ENCODE measurements around the gene NOL6.
"Not testable (repeated sequence)": the region's sequence is repeated elsewhere in the genome, so short reads cannot be mapped to it uniquely, and the experiment has no call there.

The NOL6 gene

GRCh38 chr9:33438926-33439680 is 34.6 kb downstream of the NOL6 start:
- DNase-seq: no peak
- no peak for TF ChIP-seq GATA1 (IDR thresholded peaks at IDR 0.05; ENCODE audit: low read depth, low read length)
- TF ChIP-seq POLR2A (IDR thresholded peaks at IDR 0.05; ENCODE audit: low read length): no peak

DNA sequence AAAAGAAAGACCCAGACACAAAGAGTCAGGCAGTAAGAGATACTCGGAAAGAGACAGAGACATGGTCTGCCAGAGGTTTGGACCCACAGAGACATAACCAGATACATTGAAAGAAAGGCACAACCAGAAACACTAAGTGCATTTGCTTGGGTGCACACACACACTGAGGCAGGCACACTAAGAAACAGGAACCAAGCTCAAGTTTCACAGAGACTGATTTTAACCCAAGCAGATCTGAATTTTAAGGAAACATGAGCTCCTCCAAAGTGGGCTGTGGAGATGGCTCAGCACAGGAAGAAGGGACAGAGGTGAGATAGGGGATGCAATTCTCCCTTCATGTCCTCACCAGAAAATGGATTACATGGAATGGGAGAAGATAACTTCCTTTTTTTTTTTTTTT is 35.8 kb downstream of the NOL6 start:
- DNase-seq: no peak

GRCh38 chr9:33437205-33437604 is 36.5 kb downstream of the NOL6 start:
- DNase-seq: no peak
- TF ChIP-seq POLR2A (IDR thresholded peaks at IDR 0.05; ENCODE audit: low read length) (no peak), GATA1 (IDR thresholded peaks at IDR 0.05; ENCODE audit: low read depth, low read length) (no peak)

More for the DNA sequence above, 35.8 kb downstream of the NOL6 start:
- no peak for TF ChIP-seq GATA1 (IDR thresholded peaks at IDR 0.05; ENCODE audit: low read depth, low read length)
- no peak for TF ChIP-seq POLR2A (IDR thresholded peaks at IDR 0.05; ENCODE audit: low read length)

DNA sequence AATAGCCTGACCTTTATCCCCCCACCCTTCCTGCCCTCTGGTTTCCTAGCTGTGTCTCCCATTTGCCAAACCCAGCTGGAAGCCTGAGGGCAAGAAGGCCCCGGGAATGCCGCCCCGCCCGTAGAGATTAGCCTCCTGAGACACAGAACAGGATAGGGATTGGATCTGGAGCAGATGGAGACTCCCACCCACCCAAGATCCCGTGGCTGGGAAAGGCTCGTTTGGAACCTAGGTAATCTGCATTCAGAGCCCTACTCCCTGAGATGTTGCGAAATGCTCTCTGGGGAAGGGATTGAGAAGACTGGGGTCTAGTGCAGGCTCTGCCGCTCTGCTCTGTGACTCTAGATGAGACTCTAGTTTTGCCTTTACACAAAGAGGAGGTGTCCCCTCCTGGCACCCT is 37.3 kb downstream of the NOL6 start:
- TF ChIP-seq GATA1 (IDR thresholded peaks at IDR 0.05; ENCODE audit: low read depth, low read length) (no peak), POLR2A (IDR thresholded peaks at IDR 0.05; ENCODE audit: low read length) (no peak)
- no peak for DNase-seq

GRCh38 chr9:33435821-33436277 is 37.9 kb downstream of the NOL6 start:
- DNase-seq: no peak
- TF ChIP-seq POLR2A (IDR thresholded peaks at IDR 0.05; ENCODE audit: low read length) (no peak), GATA1 (IDR thresholded peaks at IDR 0.05; ENCODE audit: low read depth, low read length) (no peak)

- DNase-seq: no peak
- TF ChIP-seq POLR2A (IDR thresholded peaks at IDR 0.05; ENCODE audit: low read length) (no peak), GATA1 (IDR thresholded peaks at IDR 0.05; ENCODE audit: low read depth, low read length) (no peak)
Observed at GRCh38 chr9:33434317-33435105, 39.2 kb downstream of the NOL6 start.

DNA sequence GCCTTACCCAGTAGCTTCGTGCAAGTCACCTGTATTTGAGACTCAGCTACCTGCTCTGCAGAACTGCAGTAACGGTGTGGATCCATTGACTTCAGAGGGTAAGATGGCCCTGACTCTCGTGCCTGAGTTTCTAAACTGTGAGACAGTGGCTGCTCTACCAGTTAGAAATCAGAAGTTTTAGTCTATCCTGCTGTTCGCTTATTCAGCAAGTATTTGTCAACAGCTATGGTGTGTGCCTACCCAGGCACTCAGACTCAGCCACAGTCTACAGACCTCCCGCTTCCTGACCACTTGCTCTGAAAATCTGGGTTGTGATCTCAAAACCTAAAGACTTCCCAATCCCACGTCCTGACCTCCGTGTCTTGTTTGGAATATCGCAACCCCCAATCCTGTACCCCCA is 39.9 kb downstream of the NOL6 start:
- TF ChIP-seq GATA1 (IDR thresholded peaks at IDR 0.05; ENCODE audit: low read depth, low read length) (no peak), POLR2A (IDR thresholded peaks at IDR 0.05; ENCODE audit: low read length) (no peak)
- no peak for DNase-seq

DNA sequence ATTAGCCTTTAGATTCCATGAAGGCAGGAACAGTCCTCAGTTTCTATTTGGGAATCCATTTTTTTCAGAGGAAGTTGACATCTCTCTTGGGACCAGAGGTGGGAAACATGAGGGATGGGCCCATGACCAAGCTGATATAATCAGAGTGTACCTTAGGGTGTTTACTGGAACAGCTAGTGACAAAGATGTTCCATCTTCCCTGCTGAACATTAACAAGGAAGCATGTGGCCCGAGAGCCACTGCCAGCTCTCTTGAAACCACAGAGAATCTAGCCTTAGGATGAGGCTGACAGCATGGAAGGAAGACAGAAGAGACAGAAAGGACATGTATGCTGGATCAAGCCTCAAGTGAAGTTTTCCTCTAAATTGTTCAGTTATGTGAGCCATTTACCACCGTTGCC is 42.3 kb downstream of the NOL6 start:
- TF ChIP-seq GATA1 (IDR thresholded peaks at IDR 0.05; ENCODE audit: low read depth, low read length): no peak
- no peak for TF ChIP-seq POLR2A (IDR thresholded peaks at IDR 0.05; ENCODE audit: low read length)
- no peak for DNase-seq

GRCh38 chr9:33430942-33431341 is 42.8 kb downstream of the NOL6 start:
- TF ChIP-seq POLR2A (IDR thresholded peaks at IDR 0.05; ENCODE audit: low read length) (no peak), GATA1 (IDR thresholded peaks at IDR 0.05; ENCODE audit: low read depth, low read length) (no peak)
- peak in 1 of 2 experiments; percentile 39 for DNase-seq

DNA sequence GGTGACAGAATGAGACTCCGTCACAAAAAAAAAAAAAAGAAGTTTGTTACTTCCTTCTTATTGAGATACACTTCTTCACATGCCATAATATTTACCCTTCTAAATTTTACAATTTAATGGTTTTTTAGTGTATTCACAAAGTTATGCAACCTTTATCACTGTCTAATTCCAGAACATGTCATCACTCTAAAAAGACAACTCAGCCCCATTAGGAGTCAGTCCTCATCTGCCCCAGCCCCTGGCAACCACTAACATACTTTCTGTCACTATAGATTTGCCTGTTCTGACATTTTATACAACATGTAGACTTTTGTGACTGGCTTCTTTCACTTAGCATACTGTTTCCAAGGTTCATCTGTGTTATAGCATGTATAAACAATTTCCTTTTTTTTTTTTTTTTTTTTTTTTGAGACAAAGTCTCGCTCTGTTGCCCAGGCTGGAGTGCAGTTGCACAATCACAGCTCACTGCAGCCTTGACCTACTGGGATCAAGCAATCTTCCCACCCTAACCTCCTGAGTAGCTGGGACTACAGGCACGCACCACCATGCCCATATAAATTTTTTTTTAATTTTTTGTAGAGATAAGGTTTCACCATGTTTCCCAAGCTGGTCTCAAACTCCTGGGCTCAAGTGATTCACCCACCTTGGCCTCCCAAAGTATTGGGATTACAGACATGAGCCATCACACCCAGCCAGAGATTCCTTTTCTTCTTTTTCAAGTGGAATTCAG is 44.3 kb downstream of the NOL6 start:
- TF ChIP-seq GATA1 (IDR thresholded peaks at IDR 0.05; ENCODE audit: low read depth, low read length): no peak
- TF ChIP-seq POLR2A (IDR thresholded peaks at IDR 0.05; ENCODE audit: low read length): no peak
- no peak for DNase-seq

- no peak for TF ChIP-seq POLR2A (IDR thresholded peaks at IDR 0.05; ENCODE audit: low read length)
- no peak for TF ChIP-seq GATA1 (IDR thresholded peaks at IDR 0.05; ENCODE audit: low read depth, low read length)
- no peak for DNase-seq
Observed at GRCh38 chr9:33426843-33427293, 46.9 kb downstream of the NOL6 start.

GRCh38 chr9:33425128-33425533 is 48.6 kb downstream of the NOL6 start:
- no peak for DNase-seq
- no peak for TF ChIP-seq GATA1 (IDR thresholded peaks at IDR 0.05; ENCODE audit: low read depth, low read length)
- no peak for TF ChIP-seq POLR2A (IDR thresholded peaks at IDR 0.05; ENCODE audit: low read length)

GRCh38 chr9:33424492-33424891 is 49.2 kb downstream of the NOL6 start:
- not testable (repeated sequence) for DNase-seq

DNA sequence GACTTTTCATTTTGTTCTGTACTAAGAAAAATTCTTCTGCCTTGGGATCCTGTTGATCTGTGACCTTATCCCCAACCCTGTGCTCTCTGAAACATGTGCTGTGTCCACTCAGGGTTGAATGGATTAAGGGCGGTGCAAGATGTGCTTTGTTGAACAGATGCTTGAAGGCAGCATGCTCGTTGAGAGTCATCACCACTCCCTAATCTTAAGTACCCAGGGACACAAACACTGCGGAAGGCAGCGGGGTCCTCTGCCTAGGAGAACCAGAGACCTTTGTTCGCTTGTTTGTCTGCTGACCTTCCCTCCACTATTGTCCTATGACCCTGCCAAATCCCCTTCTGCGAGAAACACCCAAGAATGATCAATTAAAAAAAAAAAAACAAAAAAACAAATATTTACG is 49.7 kb downstream of the NOL6 start:
- DNase-seq: not testable (repeated sequence)

All from erythroblast (primary cell).